ENCODE results near the gene PRDM5.

Gene PRDM5

GRCh38 chr4:120667102-120667501, 255.4 kb downstream of the PRDM5 start:
- no peak for TF ChIP-seq POLR2AphosphoS5 (IDR thresholded peaks at IDR 0.05; ENCODE audit: low read depth, low read length)
- no peak for TF ChIP-seq REST (IDR thresholded peaks at IDR 0.05; ENCODE audit: insufficient read depth in 1 of 2, low read depth in 2 of 2, low read length in 2 of 2)
- TF ChIP-seq TAF1 (IDR thresholded peaks at IDR 0.05; ENCODE audit: borderline replicate concordance, insufficient read depth, low read length) = no peak
- no peak for TF ChIP-seq SIN3A (IDR thresholded peaks at IDR 0.05; ENCODE audit: borderline replicate concordance, insufficient read depth, low read length)

- TF ChIP-seq TAF1 (IDR thresholded peaks at IDR 0.05; ENCODE audit: borderline replicate concordance, insufficient read depth, low read length) (no peak), REST (IDR thresholded peaks at IDR 0.05; ENCODE audit: insufficient read depth in 1 of 2, low read depth in 2 of 2, low read length in 2 of 2) (no peak), POLR2AphosphoS5 (IDR thresholded peaks at IDR 0.05; ENCODE audit: low read depth, low read length) (no peak), FOXP2 (optimal IDR thresholded peaks at IDR 0.05; ENCODE audit: borderline replicate concordance, extremely low read depth, extremely low read length, insufficient read depth) (no peak)
Measured at GRCh38 chr4:120664851-120665250, 257.7 kb downstream of the PRDM5 start.

- TF ChIP-seq REST (IDR thresholded peaks at IDR 0.05; ENCODE audit: insufficient read depth in 1 of 2, low read depth in 2 of 2, low read length in 2 of 2) (no peak), SIN3A (IDR thresholded peaks at IDR 0.05; ENCODE audit: borderline replicate concordance, insufficient read depth, low read length) (no peak), POLR2AphosphoS5 (IDR thresholded peaks at IDR 0.05; ENCODE audit: low read depth, low read length) (no peak)
Measured at GRCh38 chr4:120659616-120660170, 262.8 kb downstream of the PRDM5 start.

GRCh38 chr4:120658772-120659171, 263.8 kb downstream of the PRDM5 start:
- TF ChIP-seq POLR2AphosphoS5 (IDR thresholded peaks at IDR 0.05; ENCODE audit: low read depth, low read length) (no peak), SIN3A (IDR thresholded peaks at IDR 0.05; ENCODE audit: borderline replicate concordance, insufficient read depth, low read length) (no peak), FOXP2 (optimal IDR thresholded peaks at IDR 0.05; ENCODE audit: borderline replicate concordance, extremely low read depth, extremely low read length, insufficient read depth) (no peak), REST (IDR thresholded peaks at IDR 0.05; ENCODE audit: insufficient read depth in 1 of 2, low read depth in 2 of 2, low read length in 2 of 2) (no peak), TAF1 (IDR thresholded peaks at IDR 0.05; ENCODE audit: borderline replicate concordance, insufficient read depth, low read length) (no peak)
